GM12878 (cell line): ENCODE measurements around the gene CRYBB1. TPM values are rescaled to one million over a fixed set of nuclear protein-coding genes. Genes with fewer than 3 reads are reported as not detected.

ENCODE experiments used
- ATAC-seq: fragments of 200-7000 bp; cut with Tn5 transposase; 3 replicates; pipeline ENCODE4 v1.9.1; 2020; ENCODE audit warnings: mild to moderate bottlenecking, moderate library complexity
- Bru-seq: library from RNA; stranded (reverse); fragments of 400-500 nt; gene quantifications from one replicate; lab custom pipeline; 2021; lab: Mats Ljungman, UMichigan
- BruChase-seq, 2 experiments: library from RNA; stranded (reverse); fragments of 400-500 nt; gene quantifications; one replicate each; lab custom pipeline; 2021; lab: Mats Ljungman, UMichigan
- BruUV-seq: library from RNA; stranded (reverse); fragments of 400-500 nt; replicated peaks from 2 replicates; lab custom pipeline; 2021; lab: Mats Ljungman, UMichigan
- CTCF ChIA-PET: fragments of 300-600 bp; sonication (Branson Sonifier 250); formaldehyde crosslinking; extraction: SDS; loops from one replicate; lab custom pipeline; 2021; ENCODE audit warnings: inconsistent platforms; lab: Yijun Ruan, JAX
- POLR2A ChIA-PET: fragments of 350-600 bp; formaldehyde crosslinking; extraction: SDS; loops from one replicate; lab custom pipeline; 2021; ENCODE audit warnings: inconsistent platforms; lab: Charles Lee
- RAD21 ChIA-PET: fragments of 300-600 bp; sonication (Branson Sonifier 250); formaldehyde crosslinking; loops from one replicate; lab custom pipeline; 2023; ENCODE audit warnings: antibody characterized with exemption; ENCODE audit not compliant: unreplicated experiment; lab: Charles Lee
- SMC1A ChIA-PET: fragments of 300-600 bp; sonication (Branson Sonifier 250); formaldehyde crosslinking; loops from one replicate; lab custom pipeline; 2023; ENCODE audit not compliant: unreplicated experiment, uncharacterized antibody; lab: Charles Lee
- DNase-seq: peaks from one replicate; pipeline ENCODE4 v3.0.0-alpha.2; 2011; ENCODE audit warnings: low read depth, low spot score
- FAIRE-seq: peaks from 3 replicates; lab custom pipeline; 2011; peaks lifted over from hg19 to GRCh38; lab: Jason Lieb, UNC
- H2AFZ ChIP-seq: 2 replicates; pipeline ENCODE4 v1.6.0; 2011; ENCODE audit warnings: low read depth, low read length, control low read depth; ENCODE audit not compliant: control insufficient read depth
- H3K27ac ChIP-seq: 2 replicates; pipeline ENCODE4 v1.5.1; 2011; ENCODE audit warnings: control low read depth; ENCODE audit not compliant: control insufficient read depth, insufficient read depth
- H3K27me3 ChIP-seq, 2 experiments: replicated peaks in 1 of 2; 2 replicates each; pipeline versions ENCODE4 v1.6.0 to v1.6.1; 2011; ENCODE audit warnings: low read length in 1 of 2; ENCODE audit not compliant: control insufficient read depth in 2 of 2, insufficient read depth in 2 of 2
- H3K36me3 ChIP-seq, 2 experiments: 2 replicates each; pipeline ENCODE4 v1.5.1; 2011; ENCODE audit warnings: low read length in 1 of 2; ENCODE audit not compliant: control insufficient read depth in 2 of 2, insufficient read depth in 2 of 2
- H3K4me1 ChIP-seq: 2 replicates; pipeline ENCODE4 v1.6.1; 2011; ENCODE audit warnings: mild to moderate bottlenecking, low read length, moderate library complexity, mixed read lengths; ENCODE audit not compliant: control insufficient read depth, insufficient read depth
- H3K4me2 ChIP-seq: 2 replicates; pipeline ENCODE4 v1.6.0; 2011; ENCODE audit warnings: control low read depth; ENCODE audit not compliant: control insufficient read depth, insufficient read depth
- H3K4me3 ChIP-seq: fragments of 200-600 bp; sonication (generic); 2 replicates; pipeline ENCODE4 v1.5.1; 2016
- H3K79me2 ChIP-seq: 2 replicates; pipeline ENCODE4 v1.6.0; 2011; ENCODE audit warnings: low read length; ENCODE audit not compliant: control insufficient read depth, insufficient read depth
- H3K9ac ChIP-seq: 2 replicates; pipeline ENCODE4 v1.8.0; 2011; ENCODE audit warnings: low read length, control low read depth, mixed read lengths; ENCODE audit not compliant: control insufficient read depth, insufficient read depth
- H3K9me3 ChIP-seq: replicated peaks from 3 replicates; pipeline ENCODE4 v1.5.1; 2011; ENCODE audit warnings: mild to moderate bottlenecking, low read length; ENCODE audit not compliant: control insufficient read depth, insufficient read depth
- H4K20me1 ChIP-seq: 2 replicates; pipeline ENCODE4 v1.6.0; 2011; ENCODE audit not compliant: control insufficient read depth, insufficient read depth
- CBX3 ChIP-seq: fragments of 200-600 bp; sonication (generic); IDR thresholded peaks from 2 replicates; pipeline ENCODE4 v1.6.1; 2016; ENCODE audit warnings: low read depth, borderline replicate concordance
- E4F1 ChIP-seq: fragments of 450-650 bp; IDR thresholded peaks from 2 replicates; pipeline ENCODE4 v1.6.1; 2018; ENCODE audit warnings: borderline replicate concordance, mild to moderate bottlenecking; ENCODE audit not compliant: partially characterized antibody
- KAT2A ChIP-seq: conservative IDR thresholded peaks from 2 replicates; pipeline ENCODE4 v1.6.1; 2011; ENCODE audit warnings: low read depth, low read length; ENCODE audit not compliant: control insufficient read depth
- POLR2A ChIP-seq: IDR thresholded peaks from 2 replicates; pipeline ENCODE4 v1.6.1; 2011; ENCODE audit warnings: low read depth, mild to moderate bottlenecking, low read length
- RCOR1 ChIP-seq: conservative IDR thresholded peaks from 2 replicates; pipeline ENCODE4 v1.6.1; 2012; ENCODE audit warnings: low read depth, low read length, improper control_type of control experiment
- ZBTB33 ChIP-seq: fragments of 450-650 bp; IDR thresholded peaks from 2 replicates; pipeline ENCODE4 v1.6.1; 2017; ENCODE audit warnings: mild to moderate bottlenecking
- ZNF622 ChIP-seq: fragments of 450-650 bp; IDR thresholded peaks from 2 replicates; pipeline ENCODE4 v1.6.1; 2017; ENCODE audit warnings: mild to moderate bottlenecking, inconsistent platforms
- ZSCAN29 ChIP-seq: fragments of 450-650 bp; IDR thresholded peaks from 2 replicates; pipeline ENCODE4 v1.6.1; 2017; ENCODE audit warnings: mild to moderate bottlenecking, moderate library complexity
- WGBS: methylation state at CpG from one replicate; pipeline ENCODE4 v1.1.6; 2016; ENCODE audit warnings: low lambda C conversion rate; ENCODE audit not compliant: insufficient replicate concordance, insufficient coverage; ENCODE audit errors: missing lambda C conversion rate; 5-methylcytosine and 5-hydroxymethylcytosine counted together
- in situ Hi-C: fragments of 300-500 bp; cut with MboI; formaldehyde crosslinking; loops from 9 replicates; pipeline ENCODE4 v1.14.3; 2018; ENCODE audit warnings: mixed read lengths
- intact Hi-C: fragments of 100-400 bp; cut with micrococcal nuclease; formaldehyde crosslinking; loops from one replicate; pipeline ENCODE4 v1.14.2; 2022; ENCODE audit not compliant: unreplicated experiment
- long read RNA-seq, 2 experiments: library from polyadenylated mRNA; unstranded; transcript quantifications; one replicate each; pipeline ENCODE4 v2.0.0, GENCODE V29; 2019 to 2020
- polyA minus RNA-seq, 3 experiments: library from RNA; depleted of rRNA, polyadenylated mRNA; stranded (reverse); fragments of >200 nt; gene quantifications; 2 replicates each; pipeline ENCODE4 v1.2.3, GENCODE V29; 2011
- polyA plus RNA-seq, 11 experiments: library from polyadenylated mRNA; depleted of rRNA in 4 of 11; unstranded in 6 of 11; stranded (reverse) in 5 of 11; fragments of >200 nt; fragmentation: Nextera tagmentation in 4 of 11; fragmentation: Illumina TruSeq in 1 of 11; extraction: Ambion mirVana in 4 of 11; extraction: Trizol in 1 of 11; gene quantifications; 1 replicate in 1 of 11; 2 replicates in 10 of 11; pipeline versions ENCODE4 v1.2.1 to v1.2.3, GENCODE V29; 2011 to 2016; ENCODE audit warnings: inconsistent platforms in 2 of 11, missing spikeins in 2 of 11, low read depth in 1 of 11
- total RNA-seq, 4 experiments: library from RNA; depleted of rRNA in 3 of 4; stranded (reverse); fragments of >200 nt in 3 of 4; fragmentation: Illumina TruSeq in 1 of 4; extraction: Trizol in 1 of 4; gene quantifications; 2 replicates each; pipeline versions ENCODE4 v1.2.1 to v1.2.3, GENCODE V29; 2013 to 2021

CRYBB1 gene
- total RNA-seq (2013; cell fraction: nucleolus; rRNA removed), result not detected in 2 replicates
- total RNA-seq (2014; rRNA removed) (0.11 TPM in 1 of 2 replicates, not detected in the other), total RNA-seq (2014; rRNA removed; fragmentation: Illumina TruSeq; extraction: Trizol) (not detected in 2 replicates), total RNA-seq (2021) (0.64 TPM in 1 of 2 replicates, not detected in the other), polyA plus RNA-seq (2011; rRNA removed) (not detected in 2 replicates), polyA plus RNA-seq (2014; fragmentation: Illumina TruSeq; extraction: Trizol) (0.09 TPM in 1 of 2 replicates, not detected in the other), polyA plus RNA-seq (2014; fragmentation: Nextera tagmentation; extraction: Ambion mirVana) (under 1 TPM in 1 of 2 experiments, not detected in 1; 0.23 TPM), polyA plus RNA-seq (2014; rRNA removed) (0.13 TPM in 1 of 2 replicates, not detected in the other), polyA plus RNA-seq (2016; fragmentation: Nextera tagmentation; extraction: Ambion mirVana) (under 1 TPM in 1 of 2 experiments, not detected in 1; 0.32 TPM), polyA minus RNA-seq (2011; rRNA and poly(A)+ RNA removed) (not detected in 2 replicates), Bru-seq, nascent RNA (not detected), BruChase-seq, experiment 1, labeled RNA remaining after a 6-hour chase (not detected), BruChase-seq, experiment 2, labeled RNA remaining after a 2-hour chase (not detected)
- polyA plus RNA-seq (2011; ENCODE audit: low read depth), result not detected
- 0.12 TPM in 1 of 2 replicates, not detected in the other for polyA plus RNA-seq (2011; cell fraction: cytosol; rRNA removed)
- not detected in 2 replicates for polyA plus RNA-seq (2011; cell fraction: nucleus; rRNA removed)
- polyA plus RNA-seq (2012), result not detected in 2 replicates
- polyA minus RNA-seq (2011; cell fraction: cytosol; rRNA and poly(A)+ RNA removed), result not detected in 2 replicates
- polyA minus RNA-seq (2011; cell fraction: nucleus; rRNA and poly(A)+ RNA removed), result not detected in 2 replicates
- long read RNA-seq, experiment 1, result 0 reads
- long read RNA-seq, experiment 2, result 0 reads

- no peak for DNase-seq
- H3K27ac ChIP-seq, result no peak within 1 kb of the TSS
- H3K4me3 ChIP-seq, result no peak within 1 kb of the TSS
- no peak within 1 kb of the TSS for H3K9ac ChIP-seq
- H3K27me3 ChIP-seq, result no peaks in the 10 kb centered on the region
- no peaks in the 10 kb centered on the region for H3K9me3 ChIP-seq
- peak; percentile 25 for ATAC-seq
- H3K4me1 ChIP-seq, result peaks cover 18% of the 10 kb centered on the region
- ChIA-PET RAD21 (interaction anchor here (0.6 kb wide), 1 partner anchor 27 kb away, joined by 3 read pairs; no protein-coding TSS in a partner anchor), POLR2A (interaction anchor here (0.6 to 0.7 kb wide), 3 partner anchors 11 to 116 kb away, joined by 4 to 6 read pairs (median 5); no protein-coding TSS in a partner anchor), SMC1A (no interaction called here), CTCF (no interaction called here)
- no peaks in the 10 kb centered on the region for H3K36me3 ChIP-seq
- H2AFZ ChIP-seq, result no peak within 1 kb of the TSS
- H3K79me2 ChIP-seq, result no peaks in the 10 kb centered on the region
- intact Hi-C loops (no loop called here), in situ Hi-C loops (no loop called here)
- no TSS peak for BruUV-seq
- no peak for TF ChIP-seq POLR2A
- no peak for TF ChIP-seq CBX3
- TF ChIP-seq E4F1, result no peak
- TF ChIP-seq RCOR1, result no peak
- no peak for TF ChIP-seq KAT2A
- TF ChIP-seq ZNF622, result no peak
- no peak for TF ChIP-seq ZBTB33
- TF ChIP-seq ZSCAN29, result no peak
- no peaks in the 10 kb centered on the region for H4K20me1 ChIP-seq
- FAIRE-seq, result no peak
- no peak within 1 kb of the TSS for H3K4me2 ChIP-seq
- WGBS, result 78% methylated on average over 7 of the region's 7 CpGs
Observed at GRCh38 chr22:26617271-26618199, at the start of gene CRYBB1. CRYBB1 (minus strand) TSS chr22:26618027; CDS start chr22:26616319, 1,708 bp downstream.
